Loucy (cell line): ENCODE results near the gene H1-8.

ENCODE experiments used
- EZH2phosphoT487 ChIP-seq: fragments of 200-600 bp; IDR thresholded peaks from 2 replicates; pipeline ENCODE4 v1.6.1; 2018; ENCODE audit warnings: antibody characterized with exemption, mild to moderate bottlenecking, moderate library complexity, borderline replicate concordance
- TF ChIP-seq, protein P1 (sequence below): fragments of 200-600 bp; sonication (generic); conservative IDR thresholded peaks from 2 replicates; pipeline ENCODE4 v1.5.1; 2014; ENCODE audit warnings: mild to moderate bottlenecking, antibody characterized with exemption, low read length

DNA sequence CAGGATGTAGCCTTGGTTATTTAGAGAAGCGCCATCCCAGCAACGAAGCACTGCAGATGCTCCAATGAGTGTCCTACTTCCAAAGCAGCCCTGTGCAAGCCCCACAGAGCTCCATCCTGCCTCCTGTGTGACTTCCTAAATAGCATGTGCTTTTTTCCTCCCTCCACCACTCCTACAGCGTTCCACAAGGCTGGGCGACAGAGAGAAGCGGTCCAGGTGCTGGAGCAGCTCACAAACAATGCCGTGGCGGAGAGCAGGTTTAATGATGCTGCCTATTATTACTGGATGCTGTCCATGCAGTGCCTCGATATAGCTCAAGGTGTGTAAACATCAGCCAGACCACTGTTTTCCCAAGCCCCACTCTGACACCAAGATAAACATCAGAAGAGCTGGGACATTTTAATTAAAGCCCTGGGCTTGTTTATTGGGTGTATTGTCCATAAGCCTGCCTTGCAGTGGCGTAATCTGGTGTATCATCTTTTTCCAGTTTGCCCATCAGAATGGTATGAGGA is 36.7 kb upstream of the H1-8 start:
- TF ChIP-seq, protein P1, sequence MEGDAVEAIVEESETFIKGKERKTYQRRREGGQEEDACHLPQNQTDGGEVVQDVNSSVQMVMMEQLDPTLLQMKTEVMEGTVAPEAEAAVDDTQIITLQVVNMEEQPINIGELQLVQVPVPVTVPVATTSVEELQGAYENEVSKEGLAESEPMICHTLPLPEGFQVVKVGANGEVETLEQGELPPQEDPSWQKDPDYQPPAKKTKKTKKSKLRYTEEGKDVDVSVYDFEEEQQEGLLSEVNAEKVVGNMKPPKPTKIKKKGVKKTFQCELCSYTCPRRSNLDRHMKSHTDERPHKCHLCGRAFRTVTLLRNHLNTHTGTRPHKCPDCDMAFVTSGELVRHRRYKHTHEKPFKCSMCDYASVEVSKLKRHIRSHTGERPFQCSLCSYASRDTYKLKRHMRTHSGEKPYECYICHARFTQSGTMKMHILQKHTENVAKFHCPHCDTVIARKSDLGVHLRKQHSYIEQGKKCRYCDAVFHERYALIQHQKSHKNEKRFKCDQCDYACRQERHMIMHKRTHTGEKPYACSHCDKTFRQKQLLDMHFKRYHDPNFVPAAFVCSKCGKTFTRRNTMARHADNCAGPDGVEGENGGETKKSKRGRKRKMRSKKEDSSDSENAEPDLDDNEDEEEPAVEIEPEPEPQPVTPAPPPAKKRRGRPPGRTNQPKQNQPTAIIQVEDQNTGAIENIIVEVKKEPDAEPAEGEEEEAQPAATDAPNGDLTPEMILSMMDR, result no peak
- TF ChIP-seq EZH2phosphoT487, result no peak
